Sigmoid colon (tissue), 4 donors: ENCODE data around the gene NOTCH1.

Experiments
- EP300 ChIP-seq, 4 donors: sonication (generic); formaldehyde crosslinking; IDR thresholded peaks; one replicate each; pipeline ENCODE4 v1.6.1; 2017; ENCODE audit warnings: antibody characterized with exemption in 4 of 4
- POLR2A ChIP-seq, 2 donors: fragments of 450-650 bp; IDR thresholded peaks; one replicate each; pipeline ENCODE4 v1.6.1; 2016; ENCODE audit warnings: antibody characterized with exemption in 2 of 2, mild to moderate bottlenecking in 2 of 2, moderate library complexity in 2 of 2
- POLR2AphosphoS5 ChIP-seq, 4 donors: sonication (generic); formaldehyde crosslinking; IDR thresholded peaks; one replicate each; pipeline ENCODE4 v1.6.1; 2017; ENCODE audit warnings: antibody characterized with exemption in 4 of 4
- TF ChIP-seq, protein P1 (sequence below), 4 experiments: fragments of 450-650 bp in 3 of 4; fragments of 200-600 bp in 1 of 4; IDR thresholded peaks; one replicate each; pipeline ENCODE4 v1.5.1; 2016 to 2019; ENCODE audit warnings: antibody characterized with exemption in 4 of 4, mild to moderate bottlenecking in 3 of 4, moderate library complexity in 2 of 4

DNA sequence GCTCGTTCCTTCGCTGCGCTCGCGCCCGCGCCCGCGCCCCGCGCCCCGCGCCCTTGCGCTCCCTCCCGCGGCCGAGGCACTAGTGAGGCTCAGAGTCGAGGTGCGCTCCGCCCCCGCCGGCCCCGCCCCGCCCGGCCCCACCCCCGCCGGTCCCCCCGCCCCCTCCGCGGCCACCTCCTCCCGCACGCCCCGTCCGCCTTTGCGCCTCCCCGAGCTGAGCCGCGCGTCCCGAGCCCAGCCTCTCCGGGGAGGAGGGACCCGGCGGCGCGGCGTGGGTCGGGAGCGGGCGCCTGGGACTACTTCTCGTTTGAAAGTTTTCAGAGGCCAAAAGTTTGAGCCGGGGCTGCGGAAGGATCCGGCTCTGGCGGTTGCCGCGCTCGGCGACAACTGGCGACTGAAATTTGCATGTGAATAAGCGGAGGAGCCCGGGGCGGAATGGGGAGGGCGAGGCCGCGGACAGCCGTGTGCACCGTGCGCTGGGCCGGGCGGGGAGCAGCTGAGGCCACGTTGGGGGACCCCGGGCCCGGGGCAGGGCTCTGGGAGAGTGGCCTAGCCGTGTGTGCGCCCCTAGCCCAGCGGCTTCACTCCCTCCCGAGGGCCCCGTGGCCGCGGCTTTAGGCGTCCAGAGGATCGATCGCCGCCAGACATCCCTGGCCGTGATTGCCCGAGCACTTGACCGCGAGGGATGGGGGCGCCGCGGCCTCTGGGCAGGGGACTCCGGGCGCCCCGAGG lies at the start of gene NOTCH1:
- TF ChIP-seq, protein P1, sequence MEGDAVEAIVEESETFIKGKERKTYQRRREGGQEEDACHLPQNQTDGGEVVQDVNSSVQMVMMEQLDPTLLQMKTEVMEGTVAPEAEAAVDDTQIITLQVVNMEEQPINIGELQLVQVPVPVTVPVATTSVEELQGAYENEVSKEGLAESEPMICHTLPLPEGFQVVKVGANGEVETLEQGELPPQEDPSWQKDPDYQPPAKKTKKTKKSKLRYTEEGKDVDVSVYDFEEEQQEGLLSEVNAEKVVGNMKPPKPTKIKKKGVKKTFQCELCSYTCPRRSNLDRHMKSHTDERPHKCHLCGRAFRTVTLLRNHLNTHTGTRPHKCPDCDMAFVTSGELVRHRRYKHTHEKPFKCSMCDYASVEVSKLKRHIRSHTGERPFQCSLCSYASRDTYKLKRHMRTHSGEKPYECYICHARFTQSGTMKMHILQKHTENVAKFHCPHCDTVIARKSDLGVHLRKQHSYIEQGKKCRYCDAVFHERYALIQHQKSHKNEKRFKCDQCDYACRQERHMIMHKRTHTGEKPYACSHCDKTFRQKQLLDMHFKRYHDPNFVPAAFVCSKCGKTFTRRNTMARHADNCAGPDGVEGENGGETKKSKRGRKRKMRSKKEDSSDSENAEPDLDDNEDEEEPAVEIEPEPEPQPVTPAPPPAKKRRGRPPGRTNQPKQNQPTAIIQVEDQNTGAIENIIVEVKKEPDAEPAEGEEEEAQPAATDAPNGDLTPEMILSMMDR (IDR thresholded peaks at IDR 0.05) = no peak
- TF ChIP-seq POLR2AphosphoS5 (IDR thresholded peaks at IDR 0.05) (peak; percentile 91 to 95 (median 92)), POLR2A (IDR thresholded peaks at IDR 0.05) (peak; percentile 86 to 94), EP300 (IDR thresholded peaks at IDR 0.05) (peak in 1 of 4 donors; percentile 57)
